ENCODE results near the gene NEURL1B.

The NEURL1B gene

GRCh38 chr5:172715421-172715780 lies 74.3 kb downstream of the NEURL1B start (continued):
- TF ChIP-seq ZNF362 (tag by site-specific recombination; IDR thresholded peaks at IDR 0.05), result no peak
- TF ChIP-seq ZBTB7A (tag by site-specific recombination; IDR thresholded peaks at IDR 0.05; ENCODE audit: low read depth), result no peak
- TF ChIP-seq ZNF768 (tag by site-specific recombination; IDR thresholded peaks at IDR 0.05), result no peak
- no peak for TF ChIP-seq ZNF837 (tag by site-specific recombination; IDR thresholded peaks at IDR 0.05)
- TF ChIP-seq ZNF302 (tag by site-specific recombination; IDR thresholded peaks at IDR 0.05; ENCODE audit: low read depth), result no peak
- no peak for TF ChIP-seq ZNF18 (tag by site-specific recombination; IDR thresholded peaks at IDR 0.05)
- TF ChIP-seq, protein P1, sequence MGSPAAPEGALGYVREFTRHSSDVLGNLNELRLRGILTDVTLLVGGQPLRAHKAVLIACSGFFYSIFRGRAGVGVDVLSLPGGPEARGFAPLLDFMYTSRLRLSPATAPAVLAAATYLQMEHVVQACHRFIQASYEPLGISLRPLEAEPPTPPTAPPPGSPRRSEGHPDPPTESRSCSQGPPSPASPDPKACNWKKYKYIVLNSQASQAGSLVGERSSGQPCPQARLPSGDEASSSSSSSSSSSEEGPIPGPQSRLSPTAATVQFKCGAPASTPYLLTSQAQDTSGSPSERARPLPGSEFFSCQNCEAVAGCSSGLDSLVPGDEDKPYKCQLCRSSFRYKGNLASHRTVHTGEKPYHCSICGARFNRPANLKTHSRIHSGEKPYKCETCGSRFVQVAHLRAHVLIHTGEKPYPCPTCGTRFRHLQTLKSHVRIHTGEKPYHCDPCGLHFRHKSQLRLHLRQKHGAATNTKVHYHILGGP (tag by site-specific recombination; IDR thresholded peaks at IDR 0.05), result no peak
- no peak for TF ChIP-seq ZNF394 (tag by site-specific recombination; IDR thresholded peaks at IDR 0.05; ENCODE audit: borderline replicate concordance)

DNA sequence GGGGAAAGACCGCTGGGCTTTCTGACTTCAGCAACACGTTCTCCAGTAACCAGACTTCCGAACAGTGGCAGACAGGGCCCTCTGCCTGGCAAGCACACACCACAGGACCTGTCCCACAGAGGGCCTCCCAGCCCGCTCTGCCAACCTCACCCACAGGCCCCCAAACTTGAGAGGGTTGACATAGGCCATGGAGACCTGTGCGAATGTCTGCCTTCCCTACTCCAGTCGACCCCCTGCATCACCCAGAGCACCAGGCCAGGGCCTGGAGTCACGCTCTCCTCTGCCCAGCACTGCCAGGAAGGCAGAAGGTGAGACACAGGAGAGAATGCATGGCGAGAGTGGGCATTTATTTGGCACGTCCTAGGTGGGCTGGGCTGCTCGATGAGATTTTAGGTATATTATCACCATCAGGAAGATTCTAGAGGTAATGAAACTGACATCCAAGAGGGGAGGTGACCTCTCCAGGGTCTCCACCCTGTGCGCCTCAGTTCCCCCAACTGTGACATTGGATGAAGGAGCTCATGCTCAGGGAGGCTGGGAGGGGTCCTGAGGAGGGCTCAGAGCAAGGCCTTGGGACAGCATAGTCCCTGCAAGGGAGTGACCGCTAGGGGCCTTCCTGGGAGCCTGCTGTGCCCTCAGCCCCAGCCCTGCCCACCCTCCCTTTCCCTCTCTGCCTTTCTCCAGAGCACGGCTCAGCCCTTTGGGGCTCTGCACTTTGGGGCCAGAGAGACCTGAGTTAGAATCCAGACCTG lies 75.0 kb downstream of the NEURL1B start:
- ChIA-PET CTCF (interaction anchor here (0.6 to 2.0 kb wide), 35 partner anchors 9 to 1601 kb away, joined by 3 to 31 read pairs (median 5); partner anchors contain the start of gene DUSP1), POLR2A (interaction anchor here (0.6 to 1.6 kb wide), 5 partner anchors 51 to 243 kb away, joined by 4 to 14 read pairs (median 5); partner anchors contain the start of genes DUSP1 and RPL26L1)
- H3K9me3 ChIP-seq (ENCODE audit: control insufficient read depth, insufficient read depth, low read depth, low read length), result no peaks in the 10 kb centered on the region
- no peak overlapping the region for H3K4me3 ChIP-seq (ENCODE audit: low read depth, low read length)
- TF ChIP-seq ZNF404 (tag by site-specific recombination; IDR thresholded peaks at IDR 0.05), result no peak
- TF ChIP-seq HIC1 (tag by site-specific recombination; IDR thresholded peaks at IDR 0.05), result peak; percentile 47; the same call in 1 of the 2 replicates
- H3K27ac ChIP-seq (ENCODE audit: extremely low read depth, low read depth, low read length), result no peak overlapping the region
- H3K36me3 ChIP-seq (ENCODE audit: control insufficient read depth in 2 of 2, insufficient read depth in 1 of 2, low read length in 2 of 2), result no peaks in the 10 kb centered on the region
- no peaks in the 10 kb centered on the region for H3K4me1 ChIP-seq (ENCODE audit: control insufficient read depth, insufficient read depth, low read length)

GRCh38 chr5:172716796-172717313 lies 75.8 kb downstream of the NEURL1B start:
- H3K4me1 ChIP-seq (ENCODE audit: control insufficient read depth, insufficient read depth, low read length), result no peaks in the 10 kb centered on the region; the same call in 1 of the 2 replicates
- no peak overlapping the region for H3K4me3 ChIP-seq (ENCODE audit: low read depth, low read length)
- H3K36me3 ChIP-seq (ENCODE audit: control insufficient read depth in 2 of 2, insufficient read depth in 1 of 2, low read length in 2 of 2), result no peaks in the 10 kb centered on the region
- ChIA-PET POLR2A (interaction anchor here (0.6 to 1.6 kb wide), 5 partner anchors 50 to 242 kb away, joined by 4 to 14 read pairs (median 5); partner anchors contain the start of genes DUSP1 and RPL26L1), CTCF (interaction anchor here (0.6 to 2.0 kb wide), 42 partner anchors 8 to 1600 kb away, joined by 3 to 31 read pairs (median 4); partner anchors contain the start of gene DUSP1)
- H3K27ac ChIP-seq (ENCODE audit: extremely low read depth, low read depth, low read length), result no peak overlapping the region
- H3K9me3 ChIP-seq (ENCODE audit: control insufficient read depth, insufficient read depth, low read depth, low read length), result no peaks in the 10 kb centered on the region
- TF ChIP-seq ZNF629 (tag by site-specific recombination; IDR thresholded peaks at IDR 0.05), result peak; percentile 26; the same call in 1 of the 2 replicates
- no peak for TF ChIP-seq ZNF423 (tag by site-specific recombination; IDR thresholded peaks at IDR 0.05)
- TF ChIP-seq GLI2 (tag by site-specific recombination; IDR thresholded peaks at IDR 0.05; ENCODE audit: borderline replicate concordance, low read depth), result no peak
- TF ChIP-seq, protein P2, sequence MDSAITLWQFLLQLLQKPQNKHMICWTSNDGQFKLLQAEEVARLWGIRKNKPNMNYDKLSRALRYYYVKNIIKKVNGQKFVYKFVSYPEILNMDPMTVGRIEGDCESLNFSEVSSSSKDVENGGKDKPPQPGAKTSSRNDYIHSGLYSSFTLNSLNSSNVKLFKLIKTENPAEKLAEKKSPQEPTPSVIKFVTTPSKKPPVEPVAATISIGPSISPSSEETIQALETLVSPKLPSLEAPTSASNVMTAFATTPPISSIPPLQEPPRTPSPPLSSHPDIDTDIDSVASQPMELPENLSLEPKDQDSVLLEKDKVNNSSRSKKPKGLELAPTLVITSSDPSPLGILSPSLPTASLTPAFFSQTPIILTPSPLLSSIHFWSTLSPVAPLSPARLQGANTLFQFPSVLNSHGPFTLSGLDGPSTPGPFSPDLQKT (IDR thresholded peaks at IDR 0.05; ENCODE audit: borderline replicate concordance, low read depth, low read length), result no peak
- no peak for TF ChIP-seq ZNF398 (tag by site-specific recombination; IDR thresholded peaks at IDR 0.05)
- no peak for TF ChIP-seq PRDM6 (tag by site-specific recombination; IDR thresholded peaks at IDR 0.05)
- TF ChIP-seq ZFP69B (tag by site-specific recombination; IDR thresholded peaks at IDR 0.05), result no peak
- no peak for TF ChIP-seq ZBTB7A (tag by site-specific recombination; IDR thresholded peaks at IDR 0.05; ENCODE audit: low read depth)
- peak; percentile 83 for TF ChIP-seq ZNF654 (tag by site-specific recombination; IDR thresholded peaks at IDR 0.05; ENCODE audit: low read depth)
